H1 (cell line): ENCODE data around the gene MLYCD. TPM values are rescaled to one million over a fixed set of nuclear protein-coding genes. Genes with fewer than 3 reads are reported as not detected.

Experiments
- CTCF ChIA-PET: fragments of 300-600 bp; sonication (Branson Sonifier 250); formaldehyde crosslinking; loops from one replicate; lab custom pipeline; 2021; ENCODE audit not compliant: partially characterized antibody; lab: Charles Lee
- POLR2A ChIA-PET: fragments of 300-600 bp; sonication (Branson Sonifier 250); formaldehyde crosslinking; loops from one replicate; lab custom pipeline; 2021; ENCODE audit warnings: inconsistent platforms; ENCODE audit not compliant: partially characterized antibody; lab: Charles Lee
- DNase-seq, 2 experiments: peaks; one replicate each; pipeline versions ENCODE4 v3.0.0 to v3.0.0-alpha.2; 2010 to 2022; ENCODE audit warnings: low spot score in 2 of 2, low read depth in 1 of 2, mixed read lengths in 1 of 2
- FAIRE-seq: peaks from 2 replicates; lab custom pipeline; 2011; peaks lifted over from hg19 to GRCh38; lab: Jason Lieb, UNC
- H2AFZ ChIP-seq: 2 replicates; pipeline ENCODE4 v1.8.1; 2012; ENCODE audit warnings: low read length, inconsistent platforms
- H2AK5ac ChIP-seq: 2 replicates; pipeline ENCODE4 v1.6.1; 2013; ENCODE audit warnings: low read depth, low read length
- H2BK120ac ChIP-seq: replicated peaks from 2 replicates; pipeline ENCODE3; 2013; ENCODE audit warnings: low read depth, low read length, inconsistent platforms
- H2BK12ac ChIP-seq: 2 replicates; pipeline ENCODE4 v1.6.1; 2013; ENCODE audit warnings: low read depth, low read length
- H2BK15ac ChIP-seq: 2 replicates; pipeline ENCODE4 v1.6.1; 2013; ENCODE audit warnings: low read length
- H2BK20ac ChIP-seq: 2 replicates; pipeline ENCODE4 v1.6.1; 2013; ENCODE audit warnings: low read length
- H2BK5ac ChIP-seq: 2 replicates; pipeline ENCODE4 v1.6.1; 2013; ENCODE audit warnings: low read depth, low read length
- H3K14ac ChIP-seq: 2 replicates; pipeline ENCODE4 v1.6.1; 2013; ENCODE audit warnings: inconsistent platforms; ENCODE audit not compliant: insufficient read length
- H3K18ac ChIP-seq: 2 replicates; pipeline ENCODE4 v1.6.1; 2013; ENCODE audit warnings: low read length; ENCODE audit errors: extremely low read depth
- H3K23ac ChIP-seq: 2 replicates; pipeline ENCODE4 v1.6.1; 2013; ENCODE audit warnings: inconsistent platforms; ENCODE audit not compliant: insufficient read length
- H3K23me2 ChIP-seq: 2 replicates; pipeline ENCODE4 v1.6.1; 2013; ENCODE audit warnings: low read depth, low read length
- H3K27ac ChIP-seq: 2 replicates; pipeline ENCODE4 v1.6.1; 2011; ENCODE audit warnings: low read depth, low read length, inconsistent platforms
- H3K27me3 ChIP-seq, 4 experiments: replicated peaks in 1 of 4; 1 replicate in 1 of 4; 2 replicates in 3 of 4; pipeline versions ENCODE4 v1.6.1 to v1.8.1; 2011 to 2013; ENCODE audit warnings: low read length in 3 of 4, mild to moderate bottlenecking in 3 of 4, inconsistent platforms in 2 of 4, mixed read lengths in 2 of 4, moderate library complexity in 1 of 4; ENCODE audit not compliant: control insufficient read depth in 3 of 4, insufficient read depth in 3 of 4; ENCODE audit errors: extremely low read depth in 1 of 4
- H3K36me3 ChIP-seq, 4 experiments: 2 replicates each; pipeline versions ENCODE4 v1.6.1 to v1.8.1; 2011 to 2013; ENCODE audit warnings: mild to moderate bottlenecking in 4 of 4, low read length in 3 of 4, moderate library complexity in 2 of 4, control low read depth in 1 of 4, inconsistent platforms in 1 of 4; ENCODE audit not compliant: insufficient read depth in 4 of 4, control insufficient read depth in 2 of 4
- H3K4ac ChIP-seq: replicated peaks from 2 replicates; pipeline ENCODE3; 2013; ENCODE audit warnings: low read length, low read depth, mixed read lengths, inconsistent platforms; ENCODE audit not compliant: insufficient read length
- H3K4me1 ChIP-seq, 4 experiments: replicated peaks in 1 of 4; 1 replicate in 1 of 4; 2 replicates in 3 of 4; pipeline versions ENCODE4 v1.6.1 to v1.8.1; 2011 to 2013; ENCODE audit warnings: low read length in 3 of 4, inconsistent platforms in 2 of 4, mixed read lengths in 1 of 4; ENCODE audit not compliant: insufficient read depth in 4 of 4, control insufficient read depth in 3 of 4
- H3K4me2 ChIP-seq, 2 experiments: 2 replicates each; pipeline versions ENCODE4 v1.6.1 to v1.8.1; 2011 to 2013; ENCODE audit warnings: low read depth in 2 of 2, low read length in 2 of 2, control low read depth in 1 of 2, inconsistent platforms in 1 of 2, mild to moderate bottlenecking in 1 of 2; ENCODE audit not compliant: insufficient read depth in 1 of 2
- H3K4me3 ChIP-seq, 4 experiments: fragments of 200-600, 300-600 bp in 1 of 4; sonication (generic), shearing (Covaris generic), sonication (Bioruptor Twin) in 1 of 4; 2 replicates each; pipeline versions ENCODE4 v1.5.1 to v1.8.1; 2011 to 2016; ENCODE audit warnings: low read length in 4 of 4, low read depth in 3 of 4, control low read depth in 2 of 4, inconsistent platforms in 2 of 4, mild to moderate bottlenecking in 2 of 4, mixed read lengths in 1 of 4, moderate library complexity in 1 of 4; ENCODE audit not compliant: insufficient read depth in 2 of 4; ENCODE audit errors: extremely low read depth in 1 of 4
- H3K56ac ChIP-seq: replicated peaks from 2 replicates; pipeline ENCODE3; 2013; ENCODE audit warnings: low read depth, mild to moderate bottlenecking, mixed read lengths, low read length, inconsistent platforms; ENCODE audit not compliant: insufficient read length
- H3K79me1 ChIP-seq: 2 replicates; pipeline ENCODE4 v1.6.1; 2013; ENCODE audit warnings: low read depth, low read length, control low read depth
- H3K79me2 ChIP-seq, 2 experiments: 2 replicates each; pipeline versions ENCODE4 v1.6.1 to v1.8.1; 2012 to 2013; ENCODE audit warnings: low read length in 2 of 2, mild to moderate bottlenecking in 2 of 2, inconsistent platforms in 1 of 2; ENCODE audit not compliant: insufficient read depth in 2 of 2, control insufficient read depth in 1 of 2
- H3K9ac ChIP-seq, 4 experiments: replicated peaks in 1 of 4; 1 replicate in 1 of 4; 2 replicates in 3 of 4; pipeline versions ENCODE4 v1.6.1 to v1.8.1; 2011 to 2013; ENCODE audit warnings: low read depth in 3 of 4, low read length in 3 of 4, control low read depth in 2 of 4, mild to moderate bottlenecking in 2 of 4, moderate library complexity in 2 of 4, inconsistent platforms in 1 of 4; ENCODE audit errors: extremely low read depth in 1 of 4
- H3K9me3 ChIP-seq, 2 experiments: 2 replicates each; pipeline versions ENCODE4 v1.6.1 to v1.8.1; 2012 to 2013; ENCODE audit warnings: mild to moderate bottlenecking in 2 of 2, moderate library complexity in 2 of 2, control low read depth in 1 of 2, inconsistent platforms in 1 of 2, low read depth in 1 of 2, low read length in 1 of 2, mixed read lengths in 1 of 2; ENCODE audit not compliant: insufficient read depth in 2 of 2
- H4K20me1 ChIP-seq, 2 experiments: replicated peaks in 1 of 2; 2 replicates each; pipeline versions ENCODE3 to v1.8.1; 2011 to 2013; ENCODE audit warnings: inconsistent platforms in 2 of 2, low read length in 2 of 2, mild to moderate bottlenecking in 1 of 2; ENCODE audit not compliant: insufficient read depth in 2 of 2, control insufficient read depth in 1 of 2
- H4K5ac ChIP-seq: 2 replicates; pipeline ENCODE4 v1.6.1; 2013; ENCODE audit warnings: low read length, low read depth, mixed read lengths, inconsistent platforms; ENCODE audit not compliant: insufficient read length
- H4K8ac ChIP-seq: 2 replicates; pipeline ENCODE4 v1.8.0; 2013; ENCODE audit warnings: mild to moderate bottlenecking, moderate library complexity, low read length, inconsistent platforms; ENCODE audit not compliant: insufficient read depth; ENCODE audit errors: extremely low read depth
- H4K91ac ChIP-seq: replicated peaks from 2 replicates; pipeline ENCODE3; 2013; ENCODE audit warnings: low read length, mixed read lengths, inconsistent platforms; ENCODE audit not compliant: insufficient read length
- JUN ChIP-seq: IDR thresholded peaks from 2 replicates; pipeline ENCODE4 v1.6.1; 2011; ENCODE audit warnings: low read depth, mild to moderate bottlenecking, improper control_type of control experiment, low read length
- WGBS, 2 experiments: shearing (Covaris generic) in 1 of 2; methylation state at CpG; one replicate each; pipeline versions ENCODE4 v1.1.6 to v1.1.7; 2013 to 2015; ENCODE audit warnings: low lambda C conversion rate in 2 of 2, mixed read lengths in 2 of 2, inconsistent platforms in 1 of 2, low coverage in 1 of 2, missing lambda C conversion rate in 1 of 2; ENCODE audit not compliant: insufficient replicate concordance in 2 of 2, insufficient coverage in 1 of 2, insufficient read length in 1 of 2; ENCODE audit errors: extremely low coverage in 1 of 2, missing lambda C conversion rate in 1 of 2; 5-methylcytosine and 5-hydroxymethylcytosine counted together
- polyA plus RNA-seq, 7 experiments: library from polyadenylated mRNA; depleted of rRNA in 3 of 7; stranded (reverse) in 5 of 7; unstranded in 2 of 7; fragments of >200 nt in 5 of 7; fragments of 200-250 nt in 2 of 7; gene quantifications; 1 replicate in 5 of 7; 2 replicates in 1 of 7; 4 replicates in 1 of 7; pipeline versions ENCODE4 v1.2.1 to v1.2.3, GENCODE V29; 2011 to 2013; ENCODE audit warnings: missing spikeins in 2 of 7, mixed read lengths in 2 of 7
- total RNA-seq: library from RNA; stranded (reverse); fragmentation: NEBNext Ultra II Directional; extraction: Animal tissue kit (Norgen Biotek cat#: 25700); gene quantifications from 2 replicates; pipeline ENCODE4 v1.2.1, GENCODE V29; 2021

The MLYCD gene
- total and polyA plus RNA-seq, 2 of the 8 experiments (the other 6 are each of a cell fraction or from before 2014, with no cell fraction given), result 3.7 to 7.0 TPM

- WGBS, 2 experiments, result 97% methylated on average over 8 of the region's 8 CpGs; no CpG with 5 or more reads in 1 of the 2 experiments
- Histone ChIP-seq H3K9ac (no peak overlapping the region), H2AFZ (no peak overlapping the region), H3K56ac (no peak overlapping the region), H2BK15ac (0 out of 2 replicates have a peak overlapping the region, but pooled peaks have one; percentile 75), H3K4ac (no peak overlapping the region), H2AK5ac (no peak overlapping the region), H2BK5ac (no peak overlapping the region), H3K36me3 (no peaks in the 10 kb centered on the region), H4K91ac (peak overlapping the region; percentile 45), H3K4me2 (no peak overlapping the region), H3K79me2 (no peaks in the 10 kb centered on the region), H3K79me1 (no peaks in the 10 kb centered on the region), H4K5ac (no peak overlapping the region), H3K14ac (no peak overlapping the region), H3K27ac (no peak overlapping the region), H3K27me3 (no peaks in the 10 kb centered on the region), H3K4me3 (no peak overlapping the region), H4K20me1 (no peaks in the 10 kb centered on the region), H3K23ac (no peak overlapping the region), H2BK12ac (peak overlapping the region; percentile 62; the same call in 1 of the 2 replicates), H4K8ac (peak overlapping the region; percentile 46; the same call in 1 of the 2 replicates), H3K18ac (0 out of 2 replicates have a peak overlapping the region, but pooled peaks have one; percentile 6), H3K9me3 (no peaks in the 10 kb centered on the region), H3K23me2 (no peaks in the 10 kb centered on the region), H3K4me1 (peaks cover 1 to 9% (median 4%) of the 10 kb centered on the region in 4 experiments; a peak in 6 of 7 replicates)
- no peak for DNase-seq
- FAIRE-seq, result no peak
- CTCF ChIA-PET, result interaction anchor here (1.0 kb wide), 1 partner anchor 33 kb away, joined by 3 read pairs; no protein-coding TSS in a partner anchor
- no peak for TF ChIP-seq JUN
- TF ChIP-seq, all 59 proteins: peak for 0
- POLR2A ChIA-PET, result interaction anchor here (0.7 kb wide), 1 partner anchor 10 kb away, joined by 3 read pairs; no protein-coding TSS in a partner anchor
- H2BK120ac ChIP-seq, result no peak overlapping the region
- H2BK20ac ChIP-seq, result no peak overlapping the region
These were observed 45.1 kb upstream of the MLYCD start for GRCh38 chr16:83853834-83854233.
